H1 (cell line): Measurements from ENCODE around the gene NFIC. TPM values are rescaled to one million over a fixed set of nuclear protein-coding genes. Genes with fewer than 3 reads are reported as not detected.
A peak's percentile ranks its signal among the peaks of the same experiment; 100 is the strongest.

ENCODE experiments used
- CTCF ChIA-PET: fragments of 300-600 bp; sonication (Branson Sonifier 250); formaldehyde crosslinking; loops from one replicate; lab custom pipeline; 2021; ENCODE audit not compliant: partially characterized antibody; lab: Charles Lee
- POLR2A ChIA-PET: fragments of 300-600 bp; sonication (Branson Sonifier 250); formaldehyde crosslinking; loops from one replicate; lab custom pipeline; 2021; ENCODE audit warnings: inconsistent platforms; ENCODE audit not compliant: partially characterized antibody; lab: Charles Lee
- DNase-seq, 2 experiments: peaks; one replicate each; pipeline versions ENCODE4 v3.0.0 to v3.0.0-alpha.2; 2010 to 2022; ENCODE audit warnings: low spot score in 2 of 2, low read depth in 1 of 2, mixed read lengths in 1 of 2
- FAIRE-seq: peaks from 2 replicates; lab custom pipeline; 2011; peaks lifted over from hg19 to GRCh38; lab: Jason Lieb, UNC
- H2AFZ ChIP-seq: 2 replicates; pipeline ENCODE4 v1.8.1; 2012; ENCODE audit warnings: low read length, inconsistent platforms
- H2AK5ac ChIP-seq: 2 replicates; pipeline ENCODE4 v1.6.1; 2013; ENCODE audit warnings: low read depth, low read length
- H2BK120ac ChIP-seq: replicated peaks from 2 replicates; pipeline ENCODE3; 2013; ENCODE audit warnings: low read depth, low read length, inconsistent platforms
- H2BK12ac ChIP-seq: 2 replicates; pipeline ENCODE4 v1.6.1; 2013; ENCODE audit warnings: low read depth, low read length
- H2BK15ac ChIP-seq: 2 replicates; pipeline ENCODE4 v1.6.1; 2013; ENCODE audit warnings: low read length
- H2BK20ac ChIP-seq: 2 replicates; pipeline ENCODE4 v1.6.1; 2013; ENCODE audit warnings: low read length
- H2BK5ac ChIP-seq: 2 replicates; pipeline ENCODE4 v1.6.1; 2013; ENCODE audit warnings: low read depth, low read length
- H3K14ac ChIP-seq: 2 replicates; pipeline ENCODE4 v1.6.1; 2013; ENCODE audit warnings: inconsistent platforms; ENCODE audit not compliant: insufficient read length
- H3K18ac ChIP-seq: 2 replicates; pipeline ENCODE4 v1.6.1; 2013; ENCODE audit warnings: low read length; ENCODE audit errors: extremely low read depth
- H3K23ac ChIP-seq: 2 replicates; pipeline ENCODE4 v1.6.1; 2013; ENCODE audit warnings: inconsistent platforms; ENCODE audit not compliant: insufficient read length
- H3K23me2 ChIP-seq: 2 replicates; pipeline ENCODE4 v1.6.1; 2013; ENCODE audit warnings: low read depth, low read length
- H3K27ac ChIP-seq: 2 replicates; pipeline ENCODE4 v1.6.1; 2011; ENCODE audit warnings: low read depth, low read length, inconsistent platforms
- H3K27me3 ChIP-seq, 4 experiments: replicated peaks in 1 of 4; 1 replicate in 1 of 4; 2 replicates in 3 of 4; pipeline versions ENCODE4 v1.6.1 to v1.8.1; 2011 to 2013; ENCODE audit warnings: low read length in 3 of 4, mild to moderate bottlenecking in 3 of 4, inconsistent platforms in 2 of 4, mixed read lengths in 2 of 4, moderate library complexity in 1 of 4; ENCODE audit not compliant: control insufficient read depth in 3 of 4, insufficient read depth in 3 of 4; ENCODE audit errors: extremely low read depth in 1 of 4
- H3K36me3 ChIP-seq, 4 experiments: 2 replicates each; pipeline versions ENCODE4 v1.6.1 to v1.8.1; 2011 to 2013; ENCODE audit warnings: mild to moderate bottlenecking in 4 of 4, low read length in 3 of 4, moderate library complexity in 2 of 4, control low read depth in 1 of 4, inconsistent platforms in 1 of 4; ENCODE audit not compliant: insufficient read depth in 4 of 4, control insufficient read depth in 2 of 4
- H3K4ac ChIP-seq: replicated peaks from 2 replicates; pipeline ENCODE3; 2013; ENCODE audit warnings: low read length, low read depth, mixed read lengths, inconsistent platforms; ENCODE audit not compliant: insufficient read length
- H3K4me1 ChIP-seq, 4 experiments: replicated peaks in 1 of 4; 1 replicate in 1 of 4; 2 replicates in 3 of 4; pipeline versions ENCODE4 v1.6.1 to v1.8.1; 2011 to 2013; ENCODE audit warnings: low read length in 3 of 4, inconsistent platforms in 2 of 4, mixed read lengths in 1 of 4; ENCODE audit not compliant: insufficient read depth in 4 of 4, control insufficient read depth in 3 of 4
- H3K4me2 ChIP-seq, 2 experiments: 2 replicates each; pipeline versions ENCODE4 v1.6.1 to v1.8.1; 2011 to 2013; ENCODE audit warnings: low read depth in 2 of 2, low read length in 2 of 2, control low read depth in 1 of 2, inconsistent platforms in 1 of 2, mild to moderate bottlenecking in 1 of 2; ENCODE audit not compliant: insufficient read depth in 1 of 2
- H3K4me3 ChIP-seq, 4 experiments: fragments of 200-600, 300-600 bp in 1 of 4; sonication (generic), shearing (Covaris generic), sonication (Bioruptor Twin) in 1 of 4; 2 replicates each; pipeline versions ENCODE4 v1.5.1 to v1.8.1; 2011 to 2016; ENCODE audit warnings: low read length in 4 of 4, low read depth in 3 of 4, control low read depth in 2 of 4, inconsistent platforms in 2 of 4, mild to moderate bottlenecking in 2 of 4, mixed read lengths in 1 of 4, moderate library complexity in 1 of 4; ENCODE audit not compliant: insufficient read depth in 2 of 4; ENCODE audit errors: extremely low read depth in 1 of 4
- H3K56ac ChIP-seq: replicated peaks from 2 replicates; pipeline ENCODE3; 2013; ENCODE audit warnings: low read depth, mild to moderate bottlenecking, mixed read lengths, low read length, inconsistent platforms; ENCODE audit not compliant: insufficient read length
- H3K79me1 ChIP-seq: 2 replicates; pipeline ENCODE4 v1.6.1; 2013; ENCODE audit warnings: low read depth, low read length, control low read depth
- H3K79me2 ChIP-seq, 2 experiments: 2 replicates each; pipeline versions ENCODE4 v1.6.1 to v1.8.1; 2012 to 2013; ENCODE audit warnings: low read length in 2 of 2, mild to moderate bottlenecking in 2 of 2, inconsistent platforms in 1 of 2; ENCODE audit not compliant: insufficient read depth in 2 of 2, control insufficient read depth in 1 of 2
- H3K9ac ChIP-seq, 4 experiments: replicated peaks in 1 of 4; 1 replicate in 1 of 4; 2 replicates in 3 of 4; pipeline versions ENCODE4 v1.6.1 to v1.8.1; 2011 to 2013; ENCODE audit warnings: low read depth in 3 of 4, low read length in 3 of 4, control low read depth in 2 of 4, mild to moderate bottlenecking in 2 of 4, moderate library complexity in 2 of 4, inconsistent platforms in 1 of 4; ENCODE audit errors: extremely low read depth in 1 of 4
- H3K9me3 ChIP-seq, 2 experiments: 2 replicates each; pipeline versions ENCODE4 v1.6.1 to v1.8.1; 2012 to 2013; ENCODE audit warnings: mild to moderate bottlenecking in 2 of 2, moderate library complexity in 2 of 2, control low read depth in 1 of 2, inconsistent platforms in 1 of 2, low read depth in 1 of 2, low read length in 1 of 2, mixed read lengths in 1 of 2; ENCODE audit not compliant: insufficient read depth in 2 of 2
- H4K20me1 ChIP-seq, 2 experiments: replicated peaks in 1 of 2; 2 replicates each; pipeline versions ENCODE3 to v1.8.1; 2011 to 2013; ENCODE audit warnings: inconsistent platforms in 2 of 2, low read length in 2 of 2, mild to moderate bottlenecking in 1 of 2; ENCODE audit not compliant: insufficient read depth in 2 of 2, control insufficient read depth in 1 of 2
- H4K5ac ChIP-seq: 2 replicates; pipeline ENCODE4 v1.6.1; 2013; ENCODE audit warnings: low read length, low read depth, mixed read lengths, inconsistent platforms; ENCODE audit not compliant: insufficient read length
- H4K8ac ChIP-seq: 2 replicates; pipeline ENCODE4 v1.8.0; 2013; ENCODE audit warnings: mild to moderate bottlenecking, moderate library complexity, low read length, inconsistent platforms; ENCODE audit not compliant: insufficient read depth; ENCODE audit errors: extremely low read depth
- H4K91ac ChIP-seq: replicated peaks from 2 replicates; pipeline ENCODE3; 2013; ENCODE audit warnings: low read length, mixed read lengths, inconsistent platforms; ENCODE audit not compliant: insufficient read length
- BACH1 ChIP-seq: IDR thresholded peaks from 2 replicates; pipeline ENCODE4 v1.6.1; 2012; ENCODE audit warnings: low read length, improper control_type of control experiment
- CHD1 ChIP-seq: IDR thresholded peaks from 2 replicates; pipeline ENCODE4 v1.6.1; 2012; ENCODE audit warnings: low read depth, low read length, improper control_type of control experiment
- CREB1 ChIP-seq: IDR thresholded peaks from 2 replicates; pipeline ENCODE4 v1.6.1; 2012; ENCODE audit warnings: inconsistent platforms
- HDAC2 ChIP-seq, 2 experiments: fragments of 300-600 bp in 1 of 2; sonication (generic) in 1 of 2; IDR thresholded peaks; 2 replicates each; pipeline ENCODE4 v1.6.1; 2011 to 2012; ENCODE audit warnings: low read depth in 2 of 2, low read length in 2 of 2, mild to moderate bottlenecking in 2 of 2, moderate library complexity in 2 of 2, borderline replicate concordance in 1 of 2, inconsistent platforms in 1 of 2
- JUND ChIP-seq: IDR thresholded peaks from 2 replicates; pipeline ENCODE4 v1.6.1; 2011; ENCODE audit warnings: mild to moderate bottlenecking, improper control_type of control experiment, low read length
- KDM4A ChIP-seq: IDR thresholded peaks from one replicate; pipeline ENCODE4 v1.7.1; 2012; ENCODE audit warnings: low read depth, mild to moderate bottlenecking, moderate library complexity, low read length, inconsistent platforms; ENCODE audit not compliant: severe bottlenecking
- KDM5A ChIP-seq: fragments of 200-600 bp; IDR thresholded peaks from 2 replicates; pipeline ENCODE4 v1.7.1; 2012; ENCODE audit warnings: mild to moderate bottlenecking, low read length, inconsistent platforms, mixed read lengths
- NANOG ChIP-seq: IDR thresholded peaks from 2 replicates; pipeline ENCODE4 v1.6.1; 2011; ENCODE audit warnings: low read length, low read depth, mild to moderate bottlenecking, inconsistent platforms; ENCODE audit not compliant: insufficient read depth, poor library complexity, severe bottlenecking
- POLR2A ChIP-seq, 2 experiments: IDR thresholded peaks; 1 replicate in 1 of 2; 2 replicates in 1 of 2; pipeline ENCODE4 v1.6.1; 2011; ENCODE audit warnings: low read depth in 2 of 2, low read length in 2 of 2, mild to moderate bottlenecking in 2 of 2; ENCODE audit errors: control extremely low read depth in 1 of 2
- RXRA ChIP-seq: IDR thresholded peaks from 2 replicates; pipeline ENCODE4 v1.6.1; 2011; ENCODE audit warnings: low read depth, mild to moderate bottlenecking, low read length, moderate library complexity; ENCODE audit not compliant: insufficient read depth
- SIX5 ChIP-seq: IDR thresholded peaks from 2 replicates; pipeline ENCODE4 v1.6.1; 2011; ENCODE audit warnings: mild to moderate bottlenecking, low read depth, low read length
- SP2 ChIP-seq: IDR thresholded peaks from 2 replicates; pipeline ENCODE4 v1.6.1; 2012; ENCODE audit warnings: mild to moderate bottlenecking, low read length, inconsistent platforms
- TEAD4 ChIP-seq: IDR thresholded peaks from 2 replicates; pipeline ENCODE4 v1.6.1; 2012; ENCODE audit warnings: low read depth, low read length, inconsistent platforms, mixed read lengths
- WGBS, 2 experiments: shearing (Covaris generic) in 1 of 2; methylation state at CpG; one replicate each; pipeline versions ENCODE4 v1.1.6 to v1.1.7; 2013 to 2015; ENCODE audit warnings: low lambda C conversion rate in 2 of 2, mixed read lengths in 2 of 2, inconsistent platforms in 1 of 2, low coverage in 1 of 2, missing lambda C conversion rate in 1 of 2; ENCODE audit not compliant: insufficient replicate concordance in 2 of 2, insufficient coverage in 1 of 2, insufficient read length in 1 of 2; ENCODE audit errors: extremely low coverage in 1 of 2, missing lambda C conversion rate in 1 of 2; 5-methylcytosine and 5-hydroxymethylcytosine counted together
- polyA plus RNA-seq, 7 experiments: library from polyadenylated mRNA; depleted of rRNA in 3 of 7; stranded (reverse) in 5 of 7; unstranded in 2 of 7; fragments of >200 nt in 5 of 7; fragments of 200-250 nt in 2 of 7; gene quantifications; 1 replicate in 5 of 7; 2 replicates in 1 of 7; 4 replicates in 1 of 7; pipeline versions ENCODE4 v1.2.1 to v1.2.3, GENCODE V29; 2011 to 2013; ENCODE audit warnings: missing spikeins in 2 of 7, mixed read lengths in 2 of 7
- total RNA-seq: library from RNA; stranded (reverse); fragmentation: NEBNext Ultra II Directional; extraction: Animal tissue kit (Norgen Biotek cat#: 25700); gene quantifications from 2 replicates; pipeline ENCODE4 v1.2.1, GENCODE V29; 2021
- TF ChIP-seq, protein P1 (sequence below): IDR thresholded peaks from 2 replicates; pipeline ENCODE4 v1.6.1; 2012; ENCODE audit warnings: low read length, inconsistent platforms

Gene NFIC
- total and polyA plus RNA-seq, 2 of the 8 experiments (the other 6 are each of a cell fraction or from before 2014, with no cell fraction given), result 0.56 to 3.2 TPM

DNA sequence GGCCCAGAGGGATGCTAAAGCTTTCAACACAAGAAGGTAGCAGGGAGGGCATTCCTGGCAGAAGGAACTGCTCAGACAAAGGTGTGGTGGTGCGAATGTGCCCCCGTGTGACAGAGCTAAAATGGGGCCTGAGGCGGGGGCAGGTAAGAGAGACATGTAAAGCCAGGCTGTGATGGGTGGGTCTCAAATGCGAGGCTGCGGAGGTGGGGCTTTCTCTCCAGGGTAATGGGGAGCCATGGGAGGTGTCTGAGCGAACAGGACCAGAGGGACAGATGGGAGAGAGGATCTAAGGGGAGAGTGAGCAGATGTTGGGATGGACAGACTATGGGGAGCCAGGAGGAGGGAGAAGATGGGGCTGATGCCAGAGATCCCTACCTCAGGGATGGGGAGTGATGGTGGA, 44.7 kb upstream of the NFIC start:
- H2AFZ ChIP-seq, result no peak overlapping the region
- CTCF ChIA-PET, result interaction anchor here (0.6 to 0.9 kb wide), 2 partner anchors 88 to 144 kb away, joined by 3 to 4 read pairs; no protein-coding TSS in a partner anchor
- POLR2A ChIA-PET, result interaction anchor here (0.8 kb wide), 1 partner anchor 8 kb away, joined by 3 read pairs; no protein-coding TSS in a partner anchor
- no peak for TF ChIP-seq RXRA
- TF ChIP-seq TEAD4, result no peak
- no peak for TF ChIP-seq POLR2A (IDR thresholded peaks at IDR 0.05; ENCODE audit: control extremely low read depth in 1 of 2, low read depth in 2 of 2, low read length in 2 of 2)
- TF ChIP-seq HDAC2 (IDR thresholded peaks at IDR 0.05; ENCODE audit: borderline replicate concordance in 1 of 2, low read depth in 2 of 2, low read length in 2 of 2), result no peak
- no peak for TF ChIP-seq KDM5A
- TF ChIP-seq SP2, result no peak
- TF ChIP-seq BACH1, result no peak
- TF ChIP-seq CREB1, result no peak
- no peak for TF ChIP-seq CHD1
- TF ChIP-seq JUND, result no peak
- TF ChIP-seq, protein P1, sequence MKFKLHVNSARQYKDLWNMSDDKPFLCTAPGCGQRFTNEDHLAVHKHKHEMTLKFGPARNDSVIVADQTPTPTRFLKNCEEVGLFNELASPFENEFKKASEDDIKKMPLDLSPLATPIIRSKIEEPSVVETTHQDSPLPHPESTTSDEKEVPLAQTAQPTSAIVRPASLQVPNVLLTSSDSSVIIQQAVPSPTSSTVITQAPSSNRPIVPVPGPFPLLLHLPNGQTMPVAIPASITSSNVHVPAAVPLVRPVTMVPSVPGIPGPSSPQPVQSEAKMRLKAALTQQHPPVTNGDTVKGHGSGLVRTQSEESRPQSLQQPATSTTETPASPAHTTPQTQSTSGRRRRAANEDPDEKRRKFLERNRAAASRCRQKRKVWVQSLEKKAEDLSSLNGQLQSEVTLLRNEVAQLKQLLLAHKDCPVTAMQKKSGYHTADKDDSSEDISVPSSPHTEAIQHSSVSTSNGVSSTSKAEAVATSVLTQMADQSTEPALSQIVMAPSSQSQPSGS, result no peak
- no peak for TF ChIP-seq NANOG
- no peak for TF ChIP-seq KDM4A
- TF ChIP-seq SIX5, result no peak

More for the DNA sequence above, 44.7 kb upstream of the NFIC start:
- no peak overlapping the region for H3K18ac ChIP-seq
- no peaks in the 10 kb centered on the region for H3K79me2 ChIP-seq
- H3K4me3 ChIP-seq, result no peak overlapping the region
- no peak overlapping the region for H3K9ac ChIP-seq
- no peak overlapping the region for H3K27ac ChIP-seq
- H2BK12ac ChIP-seq, result no peak overlapping the region
- no peak overlapping the region for H2AK5ac ChIP-seq
- H3K14ac ChIP-seq, result no peak overlapping the region
- peak overlapping the region; percentile 51; the same call in 1 of the 2 replicates for H4K8ac ChIP-seq
- H3K79me1 ChIP-seq, result no peaks in the 10 kb centered on the region
- H2BK120ac ChIP-seq, result no peak overlapping the region
- peaks cover 11% of the 10 kb centered on the region; the same call in 1 of the 2 replicates for H3K23me2 ChIP-seq
- no peak overlapping the region for H3K56ac ChIP-seq
- H2BK20ac ChIP-seq, result no peak overlapping the region
- no peak overlapping the region for H4K5ac ChIP-seq
- H3K4me2 ChIP-seq, result no peak overlapping the region
- H3K36me3 ChIP-seq, result no peaks in the 10 kb centered on the region
- H4K20me1 ChIP-seq, result peaks cover 0 to 8% of the 10 kb centered on the region in 2 experiments
- no peak overlapping the region for H4K91ac ChIP-seq
- H3K23ac ChIP-seq, result no peak overlapping the region
- DNase-seq, result no peak
- FAIRE-seq, result no peak
- H2BK5ac ChIP-seq, result no peak overlapping the region
- no peak overlapping the region for H2BK15ac ChIP-seq
- no peaks in the 10 kb centered on the region; a peak in 1 of 7 replicates for H3K27me3 ChIP-seq
- no peak overlapping the region for H3K4ac ChIP-seq
- H3K4me1 ChIP-seq, result no peaks in the 10 kb centered on the region
- WGBS, 2 experiments, result 66% methylated on average over 6 of the region's 6 CpGs; no CpG with 5 or more reads in 1 of the 2 experiments
- H3K9me3 ChIP-seq, result no peaks in the 10 kb centered on the region
